HG02884 (cell line): Measurements from ENCODE around the gene GABARAPL1.
A peak's percentile ranks its signal among the peaks of the same experiment; 100 is the strongest.

Experiments used
- ATAC-seq: cut with Tn5 transposase; IDR thresholded peaks from one replicate; pipeline ENCODE4 v1.9.1; 2021; ENCODE audit warnings: mild to moderate bottlenecking, moderate library complexity; ENCODE audit not compliant: unreplicated experiment

The GABARAPL1 gene

DNA sequence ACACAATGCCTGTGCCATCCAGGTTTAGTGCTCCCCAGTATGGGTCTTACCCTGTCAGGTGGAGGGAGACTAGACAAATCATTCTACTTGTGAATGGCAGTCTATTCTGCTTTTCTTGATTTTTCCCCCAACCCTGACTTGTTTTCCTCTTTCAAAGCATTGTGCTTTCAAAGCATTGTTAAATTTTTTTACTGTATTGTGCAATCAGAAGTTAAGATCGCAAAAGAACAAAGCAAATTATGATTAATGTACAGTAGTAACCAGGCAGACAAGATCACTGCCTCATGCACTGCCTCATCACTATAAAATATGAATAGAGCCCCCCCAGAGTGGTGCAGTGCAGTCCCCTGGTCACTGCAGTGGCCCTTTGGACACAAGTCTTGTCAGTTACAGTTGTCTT lies 14.1 kb downstream of the GABARAPL1 start:
- ATAC-seq: no peak

DNA sequence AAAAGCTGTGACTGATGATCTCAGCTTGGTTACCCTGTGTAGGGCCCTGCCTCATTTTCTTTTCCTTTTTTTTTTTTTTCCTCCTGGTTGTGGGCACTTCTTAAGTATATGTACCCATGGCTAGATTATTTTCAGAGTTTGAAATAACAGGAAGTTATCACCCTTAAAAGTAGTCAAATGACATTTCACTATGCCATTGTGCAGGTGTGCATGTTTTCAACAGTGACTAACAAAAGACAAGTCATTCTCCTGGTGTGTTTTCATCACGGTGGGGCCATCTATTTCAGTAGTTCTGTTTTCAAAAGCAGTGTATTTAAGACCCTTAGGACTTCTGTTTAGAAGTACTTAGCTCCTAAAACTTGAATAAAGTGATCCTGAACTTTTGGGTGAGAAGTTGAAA lies 15.0 kb downstream of the GABARAPL1 start:
- ATAC-seq: no peak

DNA sequence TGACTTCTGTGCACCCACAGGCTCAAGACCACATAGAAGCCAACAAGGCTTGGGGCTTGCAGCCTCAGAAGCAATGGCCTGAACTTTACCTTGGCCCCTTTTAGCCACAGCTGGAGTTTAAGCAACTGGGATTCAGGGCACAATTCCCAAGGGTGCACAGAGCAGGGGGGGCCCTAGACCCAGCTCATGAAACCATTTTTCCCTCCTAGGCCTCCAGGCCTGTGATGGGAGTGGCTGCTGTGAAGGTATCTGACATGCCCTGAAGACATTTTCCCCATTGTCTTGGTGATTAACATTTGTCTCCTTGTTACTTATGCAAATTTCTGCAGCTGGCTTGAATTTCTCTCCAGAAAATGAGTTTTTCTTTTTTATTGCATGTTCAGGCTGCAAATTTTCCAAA lies 21.9 kb downstream of the GABARAPL1 start:
- ATAC-seq: no peak

DNA sequence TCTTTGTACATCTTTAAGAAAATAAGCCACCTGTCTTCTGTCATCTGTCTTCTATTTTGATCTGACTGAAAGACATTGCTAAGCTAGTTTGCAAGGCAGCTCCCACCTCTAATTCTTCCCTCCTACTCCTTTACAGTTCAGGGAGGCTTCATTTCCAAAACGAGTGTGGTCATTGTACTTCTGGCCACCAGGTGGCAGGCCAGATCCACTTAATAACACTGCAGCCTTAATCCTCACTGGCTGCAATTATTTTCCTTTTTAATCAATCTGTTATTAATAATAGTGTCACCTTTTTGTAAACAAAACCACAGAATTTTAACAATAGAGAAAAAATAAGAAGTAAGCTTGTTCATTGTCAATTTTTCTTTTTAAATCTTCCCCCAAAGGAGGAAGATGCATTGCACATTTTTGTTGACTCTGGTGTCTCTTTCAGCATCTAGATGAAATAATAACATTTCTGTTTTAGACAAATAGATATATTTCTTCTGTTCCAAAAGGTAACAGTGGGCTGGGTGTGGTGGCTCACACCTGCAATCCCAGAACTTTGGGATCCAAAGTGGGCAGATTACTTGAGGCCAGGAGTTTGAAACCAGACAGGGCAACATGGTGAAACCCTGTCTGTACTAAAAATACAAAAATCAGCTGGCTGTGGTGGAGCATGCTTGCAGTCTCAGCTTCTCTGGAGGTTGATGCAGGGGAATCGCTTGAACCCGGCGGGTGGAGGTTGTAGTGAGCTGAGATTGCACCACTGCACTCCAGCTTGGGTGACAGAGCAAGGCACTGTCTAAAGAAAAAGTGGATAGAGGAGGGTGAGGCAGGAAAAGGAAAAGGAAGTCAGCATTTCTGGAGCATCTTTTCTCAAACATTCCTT lies 23.3 kb downstream of the GABARAPL1 start:
- peak; percentile 52 for ATAC-seq

DNA sequence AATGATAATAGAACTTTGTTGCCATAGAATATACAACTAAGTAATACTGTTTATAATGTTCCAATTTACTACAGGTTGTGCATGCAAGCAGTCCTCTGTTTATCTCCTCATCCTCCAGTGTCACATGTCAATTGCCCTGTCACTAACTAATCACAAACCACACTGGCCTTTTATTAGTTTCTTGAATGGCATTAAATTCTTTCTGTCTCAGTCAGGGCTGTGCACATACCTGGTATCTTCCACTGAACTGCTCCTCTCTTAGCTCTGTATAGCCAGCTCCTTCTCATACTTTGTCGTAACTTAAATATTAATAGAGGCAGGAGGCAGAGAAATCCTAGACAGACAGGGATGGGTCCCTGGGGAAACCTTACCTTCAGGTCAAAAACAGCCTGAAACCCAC lies 24.0 kb downstream of the GABARAPL1 start:
- no peak for ATAC-seq

GRCh38 chr12:10238526-10238925 lies 25.8 kb downstream of the GABARAPL1 start:
- no peak for ATAC-seq

- no peak for ATAC-seq
These were observed 28.6 kb downstream of the GABARAPL1 start for GRCh38 chr12:10241290-10241689.

GRCh38 chr12:10241727-10242126 lies 29.1 kb downstream of the GABARAPL1 start:
- ATAC-seq: no peak

DNA sequence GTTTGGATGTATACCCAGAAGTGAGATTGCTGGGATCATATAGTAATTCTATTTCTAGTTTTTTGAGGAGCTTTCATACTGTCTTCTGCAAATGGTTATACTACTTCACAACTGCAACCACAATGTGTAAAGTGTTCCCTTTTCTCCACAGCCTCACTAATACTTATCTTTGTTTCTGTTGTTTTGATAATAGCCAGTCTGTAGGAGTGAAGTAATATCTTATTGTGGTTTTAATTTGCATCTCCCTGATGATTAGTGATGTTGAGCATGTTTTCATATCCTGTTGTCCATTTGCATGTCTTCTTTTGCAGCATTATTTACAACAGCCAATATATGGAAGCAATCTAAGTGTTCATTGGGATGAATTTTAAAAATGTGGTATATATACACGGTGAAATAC lies 29.9 kb downstream of the GABARAPL1 start:
- ATAC-seq: no peak

DNA sequence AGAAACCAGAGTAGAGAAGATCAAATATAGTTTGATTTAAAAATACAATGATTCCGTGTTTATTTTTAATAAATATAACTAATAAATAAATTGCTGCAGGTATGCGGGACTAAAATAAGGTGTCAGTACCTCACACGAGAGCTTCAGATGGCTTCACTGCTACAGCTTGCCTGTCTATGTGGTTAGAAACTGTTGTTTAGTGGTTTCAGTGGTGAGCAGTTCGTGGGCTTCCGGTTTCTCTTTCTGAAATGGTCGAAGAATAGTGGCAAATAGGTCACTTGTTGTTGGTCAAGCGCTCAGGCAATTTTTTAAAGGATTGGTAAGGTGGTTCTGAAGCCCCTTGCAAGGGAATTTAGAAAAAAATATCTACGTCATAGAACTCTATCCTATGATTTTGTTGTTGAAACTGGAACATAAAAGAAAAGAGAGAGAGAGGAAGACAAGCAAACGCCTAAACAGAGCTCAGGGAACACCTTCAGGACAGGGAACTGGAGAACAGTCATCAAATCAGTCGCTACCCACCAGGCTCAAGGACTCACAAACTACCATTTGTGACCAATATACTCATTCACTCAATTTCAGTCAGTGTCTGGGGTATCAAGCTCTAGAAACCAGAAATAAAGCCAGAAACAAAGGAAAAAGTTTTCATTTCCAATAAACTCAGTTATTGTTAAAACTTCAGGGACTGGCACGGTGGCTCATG lies 31.3 kb downstream of the GABARAPL1 start:
- ATAC-seq: peak; percentile 75

DNA sequence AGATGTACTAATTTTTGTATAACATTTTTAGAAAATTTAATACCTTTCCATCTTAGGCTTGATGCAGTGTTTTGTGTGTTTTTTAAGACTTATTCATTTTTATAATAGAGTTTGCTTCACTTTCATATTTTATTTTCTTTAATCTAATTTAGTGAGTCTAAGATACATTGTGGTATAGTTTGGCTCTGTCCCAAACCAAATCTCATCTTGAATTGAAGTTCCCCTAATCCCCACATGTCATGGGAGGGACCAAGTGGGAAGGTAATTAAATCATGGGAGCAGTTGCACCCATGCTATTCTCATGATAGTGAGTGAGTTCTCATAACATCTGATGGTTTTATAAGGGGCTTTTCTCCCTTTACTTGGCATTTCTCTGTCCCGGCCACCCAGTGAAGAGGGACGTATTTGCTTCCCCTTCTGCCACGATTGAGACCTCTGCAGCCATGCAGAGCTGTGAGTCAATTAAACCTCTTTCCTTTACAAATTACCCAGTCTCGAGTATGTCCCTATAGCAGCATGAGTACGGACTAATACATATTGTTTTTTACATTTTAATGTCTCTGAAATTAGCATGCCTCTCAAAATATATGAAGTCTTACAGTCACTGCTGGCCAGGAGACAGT lies 34.9 kb downstream of the GABARAPL1 start:
- ATAC-seq: no peak

DNA sequence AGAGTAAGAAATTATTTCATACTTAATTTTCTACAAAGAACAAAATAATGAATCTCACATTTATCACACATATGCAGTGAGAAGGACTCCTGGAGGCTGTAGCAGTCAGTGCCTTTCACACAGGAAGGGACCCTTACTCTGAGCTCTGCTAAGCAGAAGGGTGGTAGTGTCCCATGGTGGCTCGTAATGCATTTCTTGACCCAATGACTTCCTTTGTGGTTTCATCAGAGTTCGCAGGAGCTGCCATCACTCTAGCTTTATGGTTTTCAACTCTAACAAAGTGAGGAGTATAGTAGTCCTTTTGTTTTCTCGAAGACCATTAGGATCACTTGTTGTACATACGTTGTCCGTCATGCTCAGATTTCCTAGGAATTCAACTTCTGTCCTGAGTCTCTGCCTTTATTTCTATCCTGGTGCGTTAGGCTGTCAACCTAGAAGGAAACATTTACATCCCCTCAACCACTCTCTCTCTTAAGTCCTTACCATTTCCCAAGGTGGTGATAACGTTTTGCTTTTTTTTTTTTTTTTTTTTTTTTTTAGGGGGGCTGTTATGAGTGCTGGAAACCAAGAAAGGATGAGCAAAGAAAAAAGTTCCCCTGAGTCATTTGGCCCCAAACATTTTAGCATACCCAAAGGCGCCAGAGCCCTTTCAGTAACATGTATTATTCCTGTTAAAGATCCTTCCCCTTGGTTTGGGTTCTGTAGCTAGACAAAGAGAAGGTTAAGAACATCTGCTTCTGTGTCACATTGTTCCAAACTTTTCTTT lies 37.2 kb downstream of the GABARAPL1 start:
- no peak for ATAC-seq

DNA sequence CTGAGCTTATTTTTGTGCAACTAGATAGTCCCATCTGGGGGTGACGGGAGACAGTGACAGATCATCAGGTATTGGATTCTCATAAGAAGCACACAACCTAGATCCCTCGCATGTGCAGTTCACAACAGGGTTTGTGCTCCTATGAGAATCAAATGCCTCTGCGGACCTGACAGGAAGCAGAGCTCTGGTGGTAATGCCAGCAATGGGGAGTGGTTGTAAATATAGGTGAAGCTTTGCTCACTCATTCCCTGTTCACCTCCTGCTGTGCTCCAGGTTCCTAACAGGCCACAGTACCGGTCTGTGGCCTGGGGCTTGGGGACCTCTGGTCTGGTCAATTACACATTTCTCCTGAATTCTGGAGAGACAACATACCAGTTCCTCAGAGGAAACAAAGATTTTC lies 39.0 kb downstream of the GABARAPL1 start:
- ATAC-seq: no peak

GRCh38 chr12:10252201-10252600 lies 39.5 kb downstream of the GABARAPL1 start:
- no peak for ATAC-seq

DNA sequence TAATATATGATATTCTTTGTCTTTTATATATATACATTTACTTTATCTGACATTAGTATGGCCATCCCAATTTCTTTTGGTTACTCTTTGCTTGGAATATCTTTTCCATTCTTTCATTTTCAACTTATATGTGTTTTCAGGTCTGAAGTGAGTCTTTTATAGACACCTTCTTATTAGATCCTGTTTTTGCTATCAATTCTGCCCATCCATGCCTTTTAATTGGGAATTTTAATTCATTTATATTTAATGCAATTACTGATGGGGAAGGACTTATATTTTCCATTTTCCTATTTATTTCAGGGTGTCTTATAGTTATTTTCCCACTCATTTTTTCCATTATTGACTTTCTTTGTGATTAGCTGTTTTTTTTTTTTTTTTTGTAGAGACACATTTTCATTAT lies 43.4 kb downstream of the GABARAPL1 start:
- ATAC-seq: no peak

DNA sequence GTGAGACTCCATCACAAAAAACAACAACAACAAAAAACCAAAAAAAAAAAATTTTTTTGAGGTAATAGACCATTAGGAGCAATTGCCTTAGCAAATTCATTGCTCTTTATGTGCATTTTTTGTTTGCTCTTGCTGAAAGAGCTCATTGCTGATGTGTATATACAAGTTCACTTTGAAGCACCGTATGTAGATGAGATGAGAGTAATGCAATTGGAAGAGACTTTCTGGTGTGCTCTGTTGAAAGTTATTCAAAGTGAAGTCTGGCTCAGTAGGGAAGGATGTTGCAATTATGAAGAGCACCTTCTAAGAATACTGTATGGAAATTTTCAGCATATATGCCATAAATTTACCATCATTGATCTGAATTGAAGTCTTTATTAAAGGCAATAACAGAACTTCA lies 48.2 kb downstream of the GABARAPL1 start:
- ATAC-seq: no peak

DNA sequence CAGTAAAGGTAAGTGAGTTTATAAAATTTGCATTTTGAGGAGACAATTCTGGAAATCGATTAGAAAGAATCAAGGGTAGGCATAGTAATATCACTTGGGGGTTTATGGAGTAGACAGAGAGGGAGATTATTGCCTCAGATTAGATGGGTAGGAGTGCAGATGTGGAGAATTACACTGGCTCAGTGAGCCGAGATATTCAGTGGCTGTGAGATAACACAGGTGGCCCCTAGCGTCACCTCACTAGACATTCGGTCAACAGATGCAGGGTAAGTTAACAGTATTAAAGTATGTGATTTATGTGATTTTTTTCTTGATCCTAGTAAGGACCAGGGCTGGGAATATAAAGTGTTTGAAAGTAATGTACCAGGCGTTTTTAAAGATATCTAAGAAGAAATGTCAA lies 55.4 kb downstream of the GABARAPL1 start:
- no peak for ATAC-seq

GRCh38 chr12:10272467-10272866 lies 59.8 kb downstream of the GABARAPL1 start:
- no peak for ATAC-seq
